Hepatocyte (in vitro differentiated cells): ENCODE data around the gene RPL37A. TPM values are rescaled to one million over a fixed set of nuclear protein-coding genes. Genes with fewer than 3 reads are reported as not detected.

ENCODE experiments used
- DNase-seq: peaks from one replicate; pipeline ENCODE4 v3.0.0-alpha.2; 2016; ENCODE audit warnings: low spot score
- H2AFZ ChIP-seq: fragments of 200-600 bp; sonication (generic); 2 replicates; pipeline ENCODE4 v1.6.0; 2016; ENCODE audit warnings: antibody characterized with exemption, mild to moderate bottlenecking
- H3K27ac ChIP-seq: fragments of 200-600 bp; sonication (generic); 2 replicates; pipeline ENCODE4 v1.5.1; 2016; ENCODE audit warnings: mild to moderate bottlenecking
- H3K27me3 ChIP-seq: fragments of 200-600 bp; sonication (generic); 2 replicates; pipeline ENCODE4 v1.6.1; 2016
- H3K36me3 ChIP-seq: fragments of 200-600 bp; sonication (generic); replicated peaks from 2 replicates; pipeline ENCODE4 v1.5.1; 2016; ENCODE audit warnings: low read depth; ENCODE audit not compliant: insufficient read depth
- H3K4me1 ChIP-seq: fragments of 200-600 bp; sonication (generic); 2 replicates; pipeline ENCODE4 v1.5.1; 2016; ENCODE audit warnings: mild to moderate bottlenecking, moderate library complexity; ENCODE audit not compliant: insufficient read depth
- H3K4me2 ChIP-seq: fragments of 200-600 bp; sonication (generic); 2 replicates; pipeline ENCODE4 v1.6.0; 2016
- H3K4me3 ChIP-seq: fragments of 200-600 bp; sonication (generic); 2 replicates; pipeline ENCODE4 v1.5.1; 2016; ENCODE audit warnings: mild to moderate bottlenecking
- H3K79me2 ChIP-seq: fragments of 200-600 bp; sonication (generic); 2 replicates; pipeline ENCODE4 v1.6.0; 2017; ENCODE audit warnings: mild to moderate bottlenecking
- H3K9me2 ChIP-seq: fragments of 200-600 bp; sonication (generic); replicated peaks from 2 replicates; pipeline ENCODE4 v1.6.0; 2017; ENCODE audit warnings: mild to moderate bottlenecking; ENCODE audit not compliant: insufficient read depth
- H3K9me3 ChIP-seq: fragments of 200-600 bp; sonication (generic); 2 replicates; pipeline ENCODE4 v1.5.1; 2016; ENCODE audit warnings: low read depth, mild to moderate bottlenecking
- H4K20me1 ChIP-seq: fragments of 200-600 bp; sonication (generic); 2 replicates; pipeline ENCODE4 v1.6.0; 2016; ENCODE audit warnings: mild to moderate bottlenecking; ENCODE audit not compliant: insufficient read depth, poor library complexity, severe bottlenecking
- EZH2 ChIP-seq: fragments of 200-600 bp; sonication (generic); IDR thresholded peaks from 2 replicates; pipeline ENCODE4 v1.6.1; 2016; ENCODE audit warnings: antibody characterized with exemption, mild to moderate bottlenecking, borderline replicate concordance
- EZH2phosphoT487 ChIP-seq: fragments of 200-600 bp; sonication (generic); IDR thresholded peaks from one replicate; pipeline ENCODE4 v1.6.1; 2018; ENCODE audit warnings: antibody characterized with exemption, mild to moderate bottlenecking, low read depth, moderate library complexity; ENCODE audit not compliant: unreplicated experiment, severe bottlenecking
- WGBS: methylation state at CpG from one replicate; pipeline ENCODE4 v1.1.6; 2016; ENCODE audit warnings: low lambda C conversion rate; ENCODE audit errors: missing lambda C conversion rate; 5-methylcytosine and 5-hydroxymethylcytosine counted together
- polyA plus RNA-seq: library from polyadenylated mRNA; unstranded; fragments of >200 nt; fragmentation: Nextera tagmentation; extraction: Ambion mirVana; gene quantifications from 2 replicates; pipeline ENCODE4 v1.2.1, GENCODE V29; 2016
- total RNA-seq: library from RNA; depleted of rRNA; stranded (reverse); fragments of >200 nt; gene quantifications from 2 replicates; pipeline ENCODE4 v1.2.3, GENCODE V29; 2014
- TF ChIP-seq, protein P1 (sequence below): fragments of 200-600 bp; sonication (generic); IDR thresholded peaks from 2 replicates; pipeline ENCODE4 v1.5.1; 2016; ENCODE audit warnings: antibody characterized with exemption, mild to moderate bottlenecking; ENCODE audit not compliant: poor library complexity

The RPL37A gene
- total and polyA plus RNA-seq, 2 experiments from 2014 or later: 1,060 to 1,119 TPM

GRCh38 chr2:216537366-216537765 is 38.7 kb downstream of the RPL37A start:
- Histone ChIP-seq H3K4me1 (peaks cover 43% of the 10 kb centered on the region), H3K27ac (peak overlapping the region; percentile 69), H3K36me3 (no peaks in the 10 kb centered on the region), H3K4me2 (no peak overlapping the region), H3K9me3 (no peaks in the 10 kb centered on the region), H2AFZ (no peak overlapping the region), H4K20me1 (no peaks in the 10 kb centered on the region), H3K4me3 (no peak overlapping the region), H3K79me2 (no peaks in the 10 kb centered on the region), H3K9me2 (no peaks in the 10 kb centered on the region), H3K27me3 (no peaks in the 10 kb centered on the region)
- no peak for TF ChIP-seq EZH2phosphoT487
- TF ChIP-seq, protein P1, sequence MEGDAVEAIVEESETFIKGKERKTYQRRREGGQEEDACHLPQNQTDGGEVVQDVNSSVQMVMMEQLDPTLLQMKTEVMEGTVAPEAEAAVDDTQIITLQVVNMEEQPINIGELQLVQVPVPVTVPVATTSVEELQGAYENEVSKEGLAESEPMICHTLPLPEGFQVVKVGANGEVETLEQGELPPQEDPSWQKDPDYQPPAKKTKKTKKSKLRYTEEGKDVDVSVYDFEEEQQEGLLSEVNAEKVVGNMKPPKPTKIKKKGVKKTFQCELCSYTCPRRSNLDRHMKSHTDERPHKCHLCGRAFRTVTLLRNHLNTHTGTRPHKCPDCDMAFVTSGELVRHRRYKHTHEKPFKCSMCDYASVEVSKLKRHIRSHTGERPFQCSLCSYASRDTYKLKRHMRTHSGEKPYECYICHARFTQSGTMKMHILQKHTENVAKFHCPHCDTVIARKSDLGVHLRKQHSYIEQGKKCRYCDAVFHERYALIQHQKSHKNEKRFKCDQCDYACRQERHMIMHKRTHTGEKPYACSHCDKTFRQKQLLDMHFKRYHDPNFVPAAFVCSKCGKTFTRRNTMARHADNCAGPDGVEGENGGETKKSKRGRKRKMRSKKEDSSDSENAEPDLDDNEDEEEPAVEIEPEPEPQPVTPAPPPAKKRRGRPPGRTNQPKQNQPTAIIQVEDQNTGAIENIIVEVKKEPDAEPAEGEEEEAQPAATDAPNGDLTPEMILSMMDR: no peak
- no peak for TF ChIP-seq EZH2
- 89% methylated on average over 4 of the region's 4 CpGs for WGBS
- DNase-seq: no peak

DNA sequence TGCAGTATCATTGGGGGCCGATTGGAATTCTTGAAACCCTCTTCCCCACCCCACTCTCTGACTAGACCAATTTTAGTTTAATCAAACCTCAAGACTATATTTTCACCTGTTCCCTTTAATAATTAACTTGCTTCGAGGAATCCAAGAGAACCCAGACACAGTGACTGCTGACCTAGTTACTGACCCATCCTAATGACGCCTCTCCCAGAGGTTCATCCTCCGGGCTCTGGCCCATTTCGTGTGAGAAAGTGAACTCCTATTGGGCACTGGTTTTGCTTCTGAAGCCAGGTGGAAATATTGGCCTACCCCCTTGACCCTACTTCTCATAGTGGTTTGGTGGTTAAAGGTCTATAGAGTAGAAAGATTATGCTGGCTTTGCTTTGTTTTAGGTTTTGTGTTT is 39.9 kb downstream of the RPL37A start:
- Histone ChIP-seq H2AFZ (no peak overlapping the region), H3K36me3 (no peaks in the 10 kb centered on the region), H3K9me2 (no peaks in the 10 kb centered on the region), H3K27ac (no peak overlapping the region), H3K4me1 (peaks cover 36% of the 10 kb centered on the region), H3K9me3 (no peaks in the 10 kb centered on the region), H4K20me1 (no peaks in the 10 kb centered on the region), H3K79me2 (no peaks in the 10 kb centered on the region), H3K4me2 (no peak overlapping the region), H3K27me3 (no peaks in the 10 kb centered on the region), H3K4me3 (no peak overlapping the region)
- TF ChIP-seq EZH2 (no peak), EZH2phosphoT487 (no peak)
- TF ChIP-seq, protein P1: no peak
- DNase-seq: no peak
- WGBS: 71% methylated on average over 5 of the region's 5 CpGs

GRCh38 chr2:216539120-216539519 is 40.5 kb downstream of the RPL37A start:
- Histone ChIP-seq H3K27me3 (no peaks in the 10 kb centered on the region), H2AFZ (no peak overlapping the region), H4K20me1 (no peaks in the 10 kb centered on the region), H3K4me3 (no peak overlapping the region), H3K36me3 (no peaks in the 10 kb centered on the region), H3K9me2 (no peaks in the 10 kb centered on the region), H3K79me2 (no peaks in the 10 kb centered on the region), H3K9me3 (no peaks in the 10 kb centered on the region), H3K4me1 (peaks cover 36% of the 10 kb centered on the region), H3K4me2 (no peak overlapping the region), H3K27ac (no peak overlapping the region)
- TF ChIP-seq, protein P1: no peak
- TF ChIP-seq EZH2 (no peak), EZH2phosphoT487 (no peak)
- DNase-seq: no peak
- 96% methylated on average over 4 of the region's 4 CpGs for WGBS

GRCh38 chr2:216539791-216540241 is 41.2 kb downstream of the RPL37A start:
- Histone ChIP-seq H3K4me3 (no peak overlapping the region), H3K27ac (peak overlapping the region; percentile 40), H4K20me1 (no peaks in the 10 kb centered on the region), H2AFZ (no peak overlapping the region), H3K4me1 (peaks cover 34% of the 10 kb centered on the region), H3K9me3 (no peaks in the 10 kb centered on the region), H3K36me3 (no peaks in the 10 kb centered on the region), H3K4me2 (no peak overlapping the region), H3K79me2 (no peaks in the 10 kb centered on the region), H3K9me2 (no peaks in the 10 kb centered on the region), H3K27me3 (no peaks in the 10 kb centered on the region)
- 63% methylated on average over 4 of the region's 4 CpGs for WGBS
- TF ChIP-seq EZH2phosphoT487 (no peak), EZH2 (no peak)
- TF ChIP-seq, protein P1: no peak
- DNase-seq: no peak
